Breast epithelium (tissue), 4 donors: ENCODE data around the gene TNP2. TPM values are rescaled to one million over a fixed set of nuclear protein-coding genes. Genes with fewer than 3 reads are reported as not detected.

Experiments
- DNase-seq, 2 donors: peaks; one replicate each; pipeline ENCODE4 v3.0.0-alpha.2; 2019; ENCODE audit warnings: low spot score in 2 of 2
- H3K27ac ChIP-seq, 2 donors: fragments of 200-600 bp; sonication (generic) in 1 of 2; one replicate each; pipeline ENCODE4 v1.5.1; 2016 to 2019; ENCODE audit warnings: mild to moderate bottlenecking in 1 of 2
- H3K27me3 ChIP-seq, 2 donors: fragments of 200-600 bp; sonication (generic) in 1 of 2; one replicate each; pipeline versions ENCODE4 v1.5.1 to v1.6.0; 2017 to 2019; ENCODE audit warnings: control low read depth in 1 of 2, mild to moderate bottlenecking in 1 of 2
- H3K36me3 ChIP-seq: fragments of 200-600 bp; one replicate; pipeline ENCODE4 v1.5.1; 2019
- H3K4me1 ChIP-seq, 2 donors: fragments of 200-600 bp; sonication (generic); one replicate each; pipeline ENCODE4 v1.5.1; 2016 to 2019; ENCODE audit warnings: control low read depth in 1 of 2
- H3K4me3 ChIP-seq, 3 donors: fragments of 200-600 bp; sonication (generic); 1 replicate in 2 of 3; 2 replicates in 1 of 3; pipeline ENCODE4 v1.5.1; 2016 to 2019; ENCODE audit warnings: mild to moderate bottlenecking in 3 of 3, moderate library complexity in 2 of 3
- H3K9me3 ChIP-seq, 2 donors: fragments of 200-600 bp; sonication (generic) in 1 of 2; one replicate each; pipeline ENCODE4 v1.5.1; 2016 to 2019; ENCODE audit warnings: control low read depth in 1 of 2
- POLR2A ChIP-seq: fragments of 450-650 bp; IDR thresholded peaks from one replicate; pipeline ENCODE4 v1.6.1; 2016; ENCODE audit warnings: antibody characterized with exemption, mild to moderate bottlenecking, moderate library complexity
- POLR2AphosphoS5 ChIP-seq, 3 donors: sonication (generic); formaldehyde crosslinking; IDR thresholded peaks; one replicate each; pipeline ENCODE4 v1.6.1; 2017; ENCODE audit warnings: antibody characterized with exemption in 3 of 3
- intact Hi-C: fragments of 100-400 bp; cut with DNase I; formaldehyde crosslinking; loops from one replicate; pipeline ENCODE4 v1.15.1; 2023; ENCODE audit warnings: low total_unique reads
- total RNA-seq, 3 donors: library from RNA; depleted of rRNA; stranded (reverse); fragments of >200 nt; gene quantifications; one replicate each; pipeline ENCODE4 v1.1.0, GENCODE V29; 2016
- TF ChIP-seq, protein P1 (sequence below), 3 donors: fragments of 450-650 bp; IDR thresholded peaks; one replicate each; pipeline ENCODE4 v1.5.1; 2016 to 2017; ENCODE audit warnings: antibody characterized with exemption in 3 of 3, mild to moderate bottlenecking in 3 of 3, moderate library complexity in 3 of 3

The TNP2 gene
- total RNA-seq, 3 donors from 2014 or later = not detected

DNA sequence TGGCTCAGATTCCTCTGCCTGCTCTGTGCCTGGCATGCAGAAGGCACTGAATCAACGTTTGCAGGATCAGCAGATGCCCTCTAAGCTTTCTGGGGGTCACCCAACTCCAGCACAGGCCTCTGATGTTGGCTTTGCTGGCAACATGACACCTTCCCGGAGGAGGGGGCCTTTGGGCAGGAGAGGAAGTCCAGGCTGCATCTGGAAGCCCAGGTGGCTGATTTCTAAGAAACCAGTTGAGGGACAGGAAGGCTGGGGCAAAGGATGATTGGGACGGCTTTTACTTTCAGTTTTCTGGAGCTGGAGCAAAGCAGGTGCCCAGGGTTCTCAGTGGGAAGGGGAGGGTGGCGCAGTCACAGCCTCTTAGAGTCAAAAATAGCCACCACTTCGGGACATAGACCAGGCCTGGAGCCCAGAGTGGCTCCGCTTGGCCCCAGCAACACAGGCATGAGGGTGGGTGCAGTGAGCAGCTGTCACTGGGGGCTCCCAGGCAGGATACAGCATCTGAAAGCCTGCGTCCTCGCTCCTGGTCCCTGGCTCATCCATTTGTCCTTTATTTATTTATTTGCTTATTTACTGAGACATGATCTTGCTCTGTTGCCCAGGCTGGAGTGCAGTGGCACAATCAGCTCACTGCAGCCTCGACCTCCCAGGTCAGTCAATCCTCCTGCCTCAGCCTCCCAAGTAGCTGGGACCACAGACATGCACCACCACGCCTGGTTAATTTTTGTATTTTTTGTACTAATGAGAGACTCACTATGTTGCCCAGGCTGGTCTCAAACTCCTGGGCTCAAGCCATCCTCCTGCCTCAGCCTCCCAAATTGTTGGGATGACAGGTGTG lies 28.3 kb downstream of the TNP2 start:
- intact Hi-C loops = no loop called here
- Histone ChIP-seq H3K27me3 (no peaks in the 10 kb centered on the region), H3K36me3 (no peaks in the 10 kb centered on the region), H3K4me3 (no peak overlapping the region), H3K27ac (no peak overlapping the region), H3K4me1 (no peaks in the 10 kb centered on the region), H3K9me3 (no peaks in the 10 kb centered on the region)
- TF ChIP-seq POLR2AphosphoS5 (IDR thresholded peaks at IDR 0.05) (no peak), POLR2A (no peak)
- TF ChIP-seq, protein P1, sequence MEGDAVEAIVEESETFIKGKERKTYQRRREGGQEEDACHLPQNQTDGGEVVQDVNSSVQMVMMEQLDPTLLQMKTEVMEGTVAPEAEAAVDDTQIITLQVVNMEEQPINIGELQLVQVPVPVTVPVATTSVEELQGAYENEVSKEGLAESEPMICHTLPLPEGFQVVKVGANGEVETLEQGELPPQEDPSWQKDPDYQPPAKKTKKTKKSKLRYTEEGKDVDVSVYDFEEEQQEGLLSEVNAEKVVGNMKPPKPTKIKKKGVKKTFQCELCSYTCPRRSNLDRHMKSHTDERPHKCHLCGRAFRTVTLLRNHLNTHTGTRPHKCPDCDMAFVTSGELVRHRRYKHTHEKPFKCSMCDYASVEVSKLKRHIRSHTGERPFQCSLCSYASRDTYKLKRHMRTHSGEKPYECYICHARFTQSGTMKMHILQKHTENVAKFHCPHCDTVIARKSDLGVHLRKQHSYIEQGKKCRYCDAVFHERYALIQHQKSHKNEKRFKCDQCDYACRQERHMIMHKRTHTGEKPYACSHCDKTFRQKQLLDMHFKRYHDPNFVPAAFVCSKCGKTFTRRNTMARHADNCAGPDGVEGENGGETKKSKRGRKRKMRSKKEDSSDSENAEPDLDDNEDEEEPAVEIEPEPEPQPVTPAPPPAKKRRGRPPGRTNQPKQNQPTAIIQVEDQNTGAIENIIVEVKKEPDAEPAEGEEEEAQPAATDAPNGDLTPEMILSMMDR (IDR thresholded peaks at IDR 0.05) = no peak
- no peak for DNase-seq

DNA sequence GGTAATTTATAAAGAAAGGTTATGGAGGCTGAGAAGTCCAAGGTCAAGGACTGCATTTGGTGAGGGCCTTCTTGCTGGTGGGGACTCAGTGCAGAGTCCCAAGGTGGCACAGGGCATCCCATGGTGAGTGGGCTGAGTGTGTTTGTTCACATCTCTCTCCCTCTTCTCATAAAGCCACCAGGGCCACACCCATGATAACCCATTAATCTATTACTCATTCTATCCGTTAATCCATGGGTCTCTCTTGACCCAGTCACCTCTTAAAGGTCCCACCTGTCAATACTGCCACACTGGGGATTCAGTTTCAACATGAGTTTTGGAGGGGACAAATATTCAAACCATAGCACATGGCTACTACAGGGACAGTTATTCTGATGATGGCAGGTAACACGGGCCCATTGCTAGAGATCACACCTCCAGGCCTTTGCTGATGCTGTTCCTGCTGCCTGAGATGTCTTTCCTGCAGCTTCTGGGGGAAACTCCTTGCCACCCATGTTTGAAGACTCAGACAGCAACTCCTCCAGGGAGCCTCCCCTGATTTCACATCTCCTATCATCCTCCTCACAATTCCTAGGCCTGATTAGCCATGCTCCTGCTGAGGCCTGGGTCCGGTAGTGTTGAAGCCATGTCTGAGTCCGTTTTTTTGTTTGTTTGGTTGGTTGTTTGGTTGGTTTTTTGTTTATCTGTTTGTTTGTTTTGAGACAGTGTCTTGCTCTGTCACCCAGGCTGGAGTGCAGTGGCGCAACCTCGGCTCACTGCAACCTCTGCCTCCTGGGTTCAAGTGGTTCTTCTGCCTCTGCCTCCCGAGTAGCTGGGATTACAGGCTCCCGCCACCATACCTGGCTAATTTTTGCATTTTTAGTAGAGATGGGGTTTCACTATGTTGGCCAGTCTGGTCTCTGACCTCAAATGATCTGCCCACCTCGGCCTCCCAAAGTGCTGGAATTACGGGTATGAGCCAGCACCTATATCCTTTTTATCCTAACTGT lies 29.2 kb downstream of the TNP2 start:
- H3K4me3 ChIP-seq = no peak overlapping the region
- TF ChIP-seq, protein P1 (IDR thresholded peaks at IDR 0.05) = no peak
- TF ChIP-seq POLR2AphosphoS5 (IDR thresholded peaks at IDR 0.05) = no peak
- TF ChIP-seq POLR2A = no peak
- H3K27me3 ChIP-seq = no peaks in the 10 kb centered on the region
- DNase-seq = no peak
- no peak overlapping the region for H3K27ac ChIP-seq
- no peaks in the 10 kb centered on the region for H3K4me1 ChIP-seq
- H3K36me3 ChIP-seq = no peaks in the 10 kb centered on the region
- no peaks in the 10 kb centered on the region for H3K9me3 ChIP-seq
- intact Hi-C loops = loop anchor here (2.0 kb wide), 1 partner anchor 33 kb away; no protein-coding TSS in a partner anchor

DNA sequence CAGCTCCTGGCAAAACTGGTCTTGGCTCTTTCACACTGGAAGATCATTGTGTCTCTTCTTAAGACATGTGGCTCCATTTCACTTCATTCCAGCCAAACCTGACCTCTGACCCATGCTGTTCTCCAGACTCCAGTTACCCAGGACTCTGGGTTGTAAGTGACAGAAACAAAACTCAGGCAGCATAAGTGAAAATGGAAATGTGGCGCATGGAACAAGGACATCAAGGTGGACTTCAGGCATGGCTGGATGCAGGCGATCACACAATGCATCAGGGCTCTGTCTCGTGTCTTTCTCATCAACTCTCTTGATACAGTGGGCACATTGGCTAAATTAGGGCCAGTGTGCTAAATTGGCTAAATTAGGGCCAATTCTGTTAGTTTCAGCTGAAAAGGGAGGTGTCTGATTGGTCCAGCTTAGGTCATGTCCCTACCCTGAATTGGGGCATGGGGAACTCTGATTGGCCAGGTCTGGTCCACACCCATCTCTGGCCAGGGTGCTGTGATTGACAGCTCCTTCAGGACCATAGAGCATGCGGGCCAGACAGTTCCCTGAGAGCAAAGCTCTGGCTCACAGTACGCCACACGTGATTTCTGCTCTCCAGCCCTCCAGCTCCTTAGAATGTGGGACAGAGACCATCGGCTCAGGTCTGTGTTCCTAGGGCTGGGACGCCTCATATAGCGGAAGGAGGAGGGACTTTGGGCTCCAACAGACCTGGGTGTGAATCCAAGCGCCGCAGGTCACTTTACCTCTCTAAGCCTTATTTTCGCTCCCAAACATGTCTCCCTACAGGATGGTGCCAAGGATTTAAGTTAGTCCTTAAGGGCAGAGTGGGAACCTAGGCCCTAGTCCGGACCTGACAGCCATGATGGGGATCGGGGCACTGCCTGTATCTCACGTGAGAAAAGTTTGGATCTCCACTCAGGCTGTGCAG lies 30.6 kb downstream of the TNP2 start:
- no peak for DNase-seq
- TF ChIP-seq POLR2AphosphoS5 (IDR thresholded peaks at IDR 0.05) (no peak), POLR2A (no peak)
- TF ChIP-seq, protein P1 (IDR thresholded peaks at IDR 0.05) = no peak
- Histone ChIP-seq H3K36me3 (no peaks in the 10 kb centered on the region), H3K9me3 (no peaks in the 10 kb centered on the region), H3K27ac (no peak overlapping the region), H3K27me3 (no peaks in the 10 kb centered on the region), H3K4me3 (no peak overlapping the region), H3K4me1 (no peaks in the 10 kb centered on the region)
- intact Hi-C loops = loop anchor here (2.0 kb wide), 1 partner anchor 32 kb away; no protein-coding TSS in a partner anchor

DNA sequence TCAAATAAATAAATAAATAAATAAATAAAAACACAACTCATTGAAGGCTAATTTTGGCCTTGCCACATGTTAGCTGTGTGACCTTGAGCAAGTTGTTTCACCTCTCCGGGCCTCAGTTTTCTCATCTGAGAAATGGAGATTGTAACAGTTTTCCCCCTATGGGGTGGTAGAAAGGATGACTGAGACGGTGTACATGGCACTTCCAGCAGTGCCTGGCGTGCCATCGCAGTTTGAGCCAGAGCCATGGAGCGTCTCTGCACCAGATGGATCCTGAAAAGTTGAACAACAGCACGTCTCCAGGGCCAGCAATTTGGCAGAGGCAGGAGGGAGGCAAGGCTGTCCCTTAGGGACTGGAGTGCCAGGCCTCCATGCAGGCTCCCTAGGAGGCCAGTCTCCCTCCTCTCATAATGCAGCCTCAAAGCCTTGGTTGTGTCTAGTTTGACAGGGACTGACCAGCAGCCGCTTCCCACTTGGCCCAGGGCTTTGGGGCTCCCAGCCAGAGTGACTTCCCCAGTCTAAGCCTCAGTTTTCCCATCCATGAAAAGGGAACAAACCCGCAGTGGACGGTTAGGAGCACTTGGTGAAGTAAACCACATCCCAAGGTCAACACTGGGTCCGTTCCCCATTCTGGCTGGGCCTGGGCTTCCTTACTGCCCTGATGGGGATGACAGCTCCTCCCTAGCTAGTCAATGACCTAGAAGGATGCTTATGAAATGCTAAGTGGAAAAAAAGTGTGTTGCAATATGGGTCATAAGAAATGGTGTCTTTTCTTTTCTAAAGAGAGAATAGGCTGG lies 32.5 kb downstream of the TNP2 start:
- Histone ChIP-seq H3K36me3 (no peaks in the 10 kb centered on the region), H3K4me3 (no peak overlapping the region), H3K27ac (no peak overlapping the region), H3K4me1 (no peaks in the 10 kb centered on the region), H3K9me3 (no peaks in the 10 kb centered on the region), H3K27me3 (no peaks in the 10 kb centered on the region)
- intact Hi-C loops = no loop called here
- TF ChIP-seq POLR2A (no peak), POLR2AphosphoS5 (IDR thresholded peaks at IDR 0.05) (no peak)
- TF ChIP-seq, protein P1 (IDR thresholded peaks at IDR 0.05) = no peak
- DNase-seq = no peak
